ENCODE results near the gene ADAP2.
"Not testable (repeated sequence)": the region's sequence is repeated elsewhere in the genome, so short reads cannot be mapped to it uniquely, and the experiment has no call there.

Gene ADAP2

GRCh38 chr17:30926516-30926915 lies 4.8 kb downstream of the ADAP2 start:
- DNase-seq (ENCODE audit: extremely low spot score): no peak
- TF ChIP-seq FOXM1 (IDR thresholded peaks at IDR 0.05; ENCODE audit: borderline replicate concordance): no peak
- TF ChIP-seq TARDBP (IDR thresholded peaks at IDR 0.05): no peak
- no peak for TF ChIP-seq FOXA1 (IDR thresholded peaks at IDR 0.05)
- TF ChIP-seq ZNF384 (IDR thresholded peaks at IDR 0.05): no peak
- TF ChIP-seq SP1 (IDR thresholded peaks at IDR 0.05): no peak
- TF ChIP-seq LEF1 (IDR thresholded peaks at IDR 0.05; ENCODE audit: borderline replicate concordance): no peak
- no peak for TF ChIP-seq SUZ12 (IDR thresholded peaks at IDR 0.05)
- no peak for TF ChIP-seq CTBP1 (IDR thresholded peaks at IDR 0.05; ENCODE audit: borderline replicate concordance)
- TF ChIP-seq NFRKB (IDR thresholded peaks at IDR 0.05): no peak
- TF ChIP-seq PKNOX1 (IDR thresholded peaks at IDR 0.05): no peak
- no peak for TF ChIP-seq ARNT (IDR thresholded peaks at IDR 0.05)
- no peak for TF ChIP-seq HDGF (IDR thresholded peaks at IDR 0.05; ENCODE audit: borderline replicate concordance)
- no peak for TF ChIP-seq L3MBTL2 (conservative IDR thresholded peaks at IDR 0.05)
- no peak for TF ChIP-seq ELF4 (IDR thresholded peaks at IDR 0.05)
- POLR2A ChIA-PET: no interaction called here
- CTCF ChIA-PET: interaction anchor here (0.7 kb wide), 1 partner anchor 1561 kb away, joined by 3 read pairs; no protein-coding TSS in a partner anchor

- no peak for TF ChIP-seq PKNOX1 (IDR thresholded peaks at IDR 0.05)
- TF ChIP-seq ELF4 (IDR thresholded peaks at IDR 0.05): no peak
- no peak for TF ChIP-seq BHLHE40 (IDR thresholded peaks at IDR 0.05; ENCODE audit: borderline replicate concordance)
- TF ChIP-seq FOXK2 (IDR thresholded peaks at IDR 0.05): no peak
- no peak for TF ChIP-seq FOXM1 (IDR thresholded peaks at IDR 0.05; ENCODE audit: borderline replicate concordance)
- ChIA-PET POLR2A (no interaction called here), CTCF (no interaction called here)
- no peak for DNase-seq (ENCODE audit: extremely low spot score)
These were observed 6.0 kb downstream of the ADAP2 start for GRCh38 chr17:30927756-30928155.

GRCh38 chr17:30928584-30928983 lies 6.8 kb downstream of the ADAP2 start:
- no peak for TF ChIP-seq TARDBP (IDR thresholded peaks at IDR 0.05)
- no peak for TF ChIP-seq BHLHE40 (IDR thresholded peaks at IDR 0.05; ENCODE audit: borderline replicate concordance)
- TF ChIP-seq PKNOX1 (IDR thresholded peaks at IDR 0.05): no peak
- no peak for TF ChIP-seq ELF4 (IDR thresholded peaks at IDR 0.05)
- no peak for TF ChIP-seq FOXK2 (IDR thresholded peaks at IDR 0.05)
- no peak for TF ChIP-seq LEF1 (IDR thresholded peaks at IDR 0.05; ENCODE audit: borderline replicate concordance)
- no peak for TF ChIP-seq CTBP1 (IDR thresholded peaks at IDR 0.05; ENCODE audit: borderline replicate concordance)
- no peak for TF ChIP-seq SP1 (IDR thresholded peaks at IDR 0.05)
- TF ChIP-seq SUZ12 (IDR thresholded peaks at IDR 0.05): no peak
- no peak for TF ChIP-seq FOXM1 (IDR thresholded peaks at IDR 0.05; ENCODE audit: borderline replicate concordance)
- TF ChIP-seq L3MBTL2 (conservative IDR thresholded peaks at IDR 0.05): no peak
- TF ChIP-seq FOXA1 (IDR thresholded peaks at IDR 0.05): no peak
- no peak for TF ChIP-seq HDGF (IDR thresholded peaks at IDR 0.05; ENCODE audit: borderline replicate concordance)
- TF ChIP-seq NFRKB (IDR thresholded peaks at IDR 0.05): no peak
- ChIA-PET POLR2A (no interaction called here), CTCF (no interaction called here)
- no peak for DNase-seq (ENCODE audit: extremely low spot score)

- POLR2A ChIA-PET: no interaction called here
- CTCF ChIA-PET: no interaction called here
- no peak for DNase-seq (ENCODE audit: extremely low spot score)
- TF ChIP-seq HDGF (IDR thresholded peaks at IDR 0.05; ENCODE audit: borderline replicate concordance): no peak
- TF ChIP-seq ZNF384 (IDR thresholded peaks at IDR 0.05): no peak
- no peak for TF ChIP-seq SUZ12 (IDR thresholded peaks at IDR 0.05)
- no peak for TF ChIP-seq FOXM1 (IDR thresholded peaks at IDR 0.05; ENCODE audit: borderline replicate concordance)
- TF ChIP-seq FOXK2 (IDR thresholded peaks at IDR 0.05): no peak
- no peak for TF ChIP-seq TARDBP (IDR thresholded peaks at IDR 0.05)
- no peak for TF ChIP-seq CTBP1 (IDR thresholded peaks at IDR 0.05; ENCODE audit: borderline replicate concordance)
- no peak for TF ChIP-seq FOXA1 (IDR thresholded peaks at IDR 0.05)
- TF ChIP-seq L3MBTL2 (conservative IDR thresholded peaks at IDR 0.05): no peak
- TF ChIP-seq ARNT (IDR thresholded peaks at IDR 0.05): no peak
- TF ChIP-seq BHLHE40 (IDR thresholded peaks at IDR 0.05; ENCODE audit: borderline replicate concordance): no peak
- no peak for TF ChIP-seq NFRKB (IDR thresholded peaks at IDR 0.05)
- no peak for TF ChIP-seq ELF4 (IDR thresholded peaks at IDR 0.05)
- no peak for TF ChIP-seq SP1 (IDR thresholded peaks at IDR 0.05)
- TF ChIP-seq LEF1 (IDR thresholded peaks at IDR 0.05; ENCODE audit: borderline replicate concordance): no peak
- TF ChIP-seq PKNOX1 (IDR thresholded peaks at IDR 0.05): no peak
These were observed 7.4 kb downstream of the ADAP2 start for GRCh38 chr17:30929081-30929633.

GRCh38 chr17:30929861-30930260 lies 8.1 kb downstream of the ADAP2 start:
- CTCF ChIA-PET; DNase-seq (ENCODE audit: extremely low spot score): not testable (repeated sequence)
- POLR2A ChIA-PET: interaction anchor here (0.9 kb wide), 1 partner anchor 13 kb away, joined by 3 read pairs; no protein-coding TSS in a partner anchor

- ChIA-PET POLR2A (interaction anchor here (0.6 to 0.9 kb wide), 2 partner anchors 13 to 38 kb away, joined by 3 to 4 read pairs; no protein-coding TSS in a partner anchor), CTCF (no interaction called here)
These were observed 8.8 kb downstream of the ADAP2 start for GRCh38 chr17:30930495-30930894.

GRCh38 chr17:30931582-30931981 lies 9.8 kb downstream of the ADAP2 start:
- DNase-seq (ENCODE audit: extremely low spot score): not testable (repeated sequence)
- ChIA-PET CTCF (interaction anchor here (0.7 kb wide), 1 partner anchor 9 kb away, joined by 4 read pairs; no protein-coding TSS in a partner anchor), POLR2A (interaction anchor here (1.2 kb wide), 1 partner anchor 40 kb away, joined by 3 read pairs; no protein-coding TSS in a partner anchor)

More at GRCh38 chr17:30930495-30930894, 8.8 kb downstream of the ADAP2 start:
- TF ChIP-seq ELF4 (IDR thresholded peaks at IDR 0.05) (no peak), FOXA1 (IDR thresholded peaks at IDR 0.05) (no peak), PKNOX1 (IDR thresholded peaks at IDR 0.05) (no peak)
- no peak for DNase-seq (ENCODE audit: extremely low spot score)

All from HEK293T (cell line).